H1 (cell line): ENCODE data around the gene IFT74. TPM values are rescaled to one million over a fixed set of nuclear protein-coding genes. Genes with fewer than 3 reads are reported as not detected.

Source experiments
- CTCF ChIA-PET: fragments of 300-600 bp; sonication (Branson Sonifier 250); formaldehyde crosslinking; loops from one replicate; lab custom pipeline; 2021; ENCODE audit not compliant: partially characterized antibody; lab: Charles Lee
- POLR2A ChIA-PET: fragments of 300-600 bp; sonication (Branson Sonifier 250); formaldehyde crosslinking; loops from one replicate; lab custom pipeline; 2021; ENCODE audit warnings: inconsistent platforms; ENCODE audit not compliant: partially characterized antibody; lab: Charles Lee
- DNase-seq, 2 experiments: peaks; one replicate each; pipeline versions ENCODE4 v3.0.0 to v3.0.0-alpha.2; 2010 to 2022; ENCODE audit warnings: low spot score in 2 of 2, low read depth in 1 of 2, mixed read lengths in 1 of 2
- FAIRE-seq: peaks from 2 replicates; lab custom pipeline; 2011; peaks lifted over from hg19 to GRCh38; lab: Jason Lieb, UNC
- H2AFZ ChIP-seq: 2 replicates; pipeline ENCODE4 v1.8.1; 2012; ENCODE audit warnings: low read length, inconsistent platforms
- H2AK5ac ChIP-seq: 2 replicates; pipeline ENCODE4 v1.6.1; 2013; ENCODE audit warnings: low read depth, low read length
- H2BK120ac ChIP-seq: replicated peaks from 2 replicates; pipeline ENCODE3; 2013; ENCODE audit warnings: low read depth, low read length, inconsistent platforms
- H2BK12ac ChIP-seq: 2 replicates; pipeline ENCODE4 v1.6.1; 2013; ENCODE audit warnings: low read depth, low read length
- H2BK15ac ChIP-seq: 2 replicates; pipeline ENCODE4 v1.6.1; 2013; ENCODE audit warnings: low read length
- H2BK20ac ChIP-seq: 2 replicates; pipeline ENCODE4 v1.6.1; 2013; ENCODE audit warnings: low read length
- H2BK5ac ChIP-seq: 2 replicates; pipeline ENCODE4 v1.6.1; 2013; ENCODE audit warnings: low read depth, low read length
- H3K14ac ChIP-seq: 2 replicates; pipeline ENCODE4 v1.6.1; 2013; ENCODE audit warnings: inconsistent platforms; ENCODE audit not compliant: insufficient read length
- H3K18ac ChIP-seq: 2 replicates; pipeline ENCODE4 v1.6.1; 2013; ENCODE audit warnings: low read length; ENCODE audit errors: extremely low read depth
- H3K23ac ChIP-seq: 2 replicates; pipeline ENCODE4 v1.6.1; 2013; ENCODE audit warnings: inconsistent platforms; ENCODE audit not compliant: insufficient read length
- H3K23me2 ChIP-seq: 2 replicates; pipeline ENCODE4 v1.6.1; 2013; ENCODE audit warnings: low read depth, low read length
- H3K27ac ChIP-seq: 2 replicates; pipeline ENCODE4 v1.6.1; 2011; ENCODE audit warnings: low read depth, low read length, inconsistent platforms
- H3K27me3 ChIP-seq, 4 experiments: replicated peaks in 1 of 4; 1 replicate in 1 of 4; 2 replicates in 3 of 4; pipeline versions ENCODE4 v1.6.1 to v1.8.1; 2011 to 2013; ENCODE audit warnings: low read length in 3 of 4, mild to moderate bottlenecking in 3 of 4, inconsistent platforms in 2 of 4, mixed read lengths in 2 of 4, moderate library complexity in 1 of 4; ENCODE audit not compliant: control insufficient read depth in 3 of 4, insufficient read depth in 3 of 4; ENCODE audit errors: extremely low read depth in 1 of 4
- H3K36me3 ChIP-seq, 4 experiments: 2 replicates each; pipeline versions ENCODE4 v1.6.1 to v1.8.1; 2011 to 2013; ENCODE audit warnings: mild to moderate bottlenecking in 4 of 4, low read length in 3 of 4, moderate library complexity in 2 of 4, control low read depth in 1 of 4, inconsistent platforms in 1 of 4; ENCODE audit not compliant: insufficient read depth in 4 of 4, control insufficient read depth in 2 of 4
- H3K4ac ChIP-seq: replicated peaks from 2 replicates; pipeline ENCODE3; 2013; ENCODE audit warnings: low read length, low read depth, mixed read lengths, inconsistent platforms; ENCODE audit not compliant: insufficient read length
- H3K4me1 ChIP-seq, 4 experiments: replicated peaks in 1 of 4; 1 replicate in 1 of 4; 2 replicates in 3 of 4; pipeline versions ENCODE4 v1.6.1 to v1.8.1; 2011 to 2013; ENCODE audit warnings: low read length in 3 of 4, inconsistent platforms in 2 of 4, mixed read lengths in 1 of 4; ENCODE audit not compliant: insufficient read depth in 4 of 4, control insufficient read depth in 3 of 4
- H3K4me2 ChIP-seq, 2 experiments: 2 replicates each; pipeline versions ENCODE4 v1.6.1 to v1.8.1; 2011 to 2013; ENCODE audit warnings: low read depth in 2 of 2, low read length in 2 of 2, control low read depth in 1 of 2, inconsistent platforms in 1 of 2, mild to moderate bottlenecking in 1 of 2; ENCODE audit not compliant: insufficient read depth in 1 of 2
- H3K4me3 ChIP-seq, 4 experiments: fragments of 200-600, 300-600 bp in 1 of 4; sonication (generic), shearing (Covaris generic), sonication (Bioruptor Twin) in 1 of 4; 2 replicates each; pipeline versions ENCODE4 v1.5.1 to v1.8.1; 2011 to 2016; ENCODE audit warnings: low read length in 4 of 4, low read depth in 3 of 4, control low read depth in 2 of 4, inconsistent platforms in 2 of 4, mild to moderate bottlenecking in 2 of 4, mixed read lengths in 1 of 4, moderate library complexity in 1 of 4; ENCODE audit not compliant: insufficient read depth in 2 of 4; ENCODE audit errors: extremely low read depth in 1 of 4
- H3K56ac ChIP-seq: replicated peaks from 2 replicates; pipeline ENCODE3; 2013; ENCODE audit warnings: low read depth, mild to moderate bottlenecking, mixed read lengths, low read length, inconsistent platforms; ENCODE audit not compliant: insufficient read length
- H3K79me1 ChIP-seq: 2 replicates; pipeline ENCODE4 v1.6.1; 2013; ENCODE audit warnings: low read depth, low read length, control low read depth
- H3K79me2 ChIP-seq, 2 experiments: 2 replicates each; pipeline versions ENCODE4 v1.6.1 to v1.8.1; 2012 to 2013; ENCODE audit warnings: low read length in 2 of 2, mild to moderate bottlenecking in 2 of 2, inconsistent platforms in 1 of 2; ENCODE audit not compliant: insufficient read depth in 2 of 2, control insufficient read depth in 1 of 2
- H3K9ac ChIP-seq, 4 experiments: replicated peaks in 1 of 4; 1 replicate in 1 of 4; 2 replicates in 3 of 4; pipeline versions ENCODE4 v1.6.1 to v1.8.1; 2011 to 2013; ENCODE audit warnings: low read depth in 3 of 4, low read length in 3 of 4, control low read depth in 2 of 4, mild to moderate bottlenecking in 2 of 4, moderate library complexity in 2 of 4, inconsistent platforms in 1 of 4; ENCODE audit errors: extremely low read depth in 1 of 4
- H3K9me3 ChIP-seq, 2 experiments: 2 replicates each; pipeline versions ENCODE4 v1.6.1 to v1.8.1; 2012 to 2013; ENCODE audit warnings: mild to moderate bottlenecking in 2 of 2, moderate library complexity in 2 of 2, control low read depth in 1 of 2, inconsistent platforms in 1 of 2, low read depth in 1 of 2, low read length in 1 of 2, mixed read lengths in 1 of 2; ENCODE audit not compliant: insufficient read depth in 2 of 2
- H4K20me1 ChIP-seq, 2 experiments: replicated peaks in 1 of 2; 2 replicates each; pipeline versions ENCODE3 to v1.8.1; 2011 to 2013; ENCODE audit warnings: inconsistent platforms in 2 of 2, low read length in 2 of 2, mild to moderate bottlenecking in 1 of 2; ENCODE audit not compliant: insufficient read depth in 2 of 2, control insufficient read depth in 1 of 2
- H4K5ac ChIP-seq: 2 replicates; pipeline ENCODE4 v1.6.1; 2013; ENCODE audit warnings: low read length, low read depth, mixed read lengths, inconsistent platforms; ENCODE audit not compliant: insufficient read length
- H4K8ac ChIP-seq: 2 replicates; pipeline ENCODE4 v1.8.0; 2013; ENCODE audit warnings: mild to moderate bottlenecking, moderate library complexity, low read length, inconsistent platforms; ENCODE audit not compliant: insufficient read depth; ENCODE audit errors: extremely low read depth
- H4K91ac ChIP-seq: replicated peaks from 2 replicates; pipeline ENCODE3; 2013; ENCODE audit warnings: low read length, mixed read lengths, inconsistent platforms; ENCODE audit not compliant: insufficient read length
- ASH2L ChIP-seq: fragments of 200-600, 300-600 bp; sonication (generic); IDR thresholded peaks from one replicate; pipeline ENCODE4 v1.7.1; 2017; ENCODE audit warnings: low read length
- BCL11A ChIP-seq, 2 experiments: IDR thresholded peaks; one replicate each; pipeline ENCODE4 v1.6.1; 2011; ENCODE audit warnings: low read depth in 2 of 2, low read length in 2 of 2, mild to moderate bottlenecking in 2 of 2
- BRCA1 ChIP-seq: IDR thresholded peaks from 2 replicates; pipeline ENCODE4 v1.6.1; 2012; ENCODE audit warnings: low read depth, low read length, improper control_type of control experiment
- JUN ChIP-seq: IDR thresholded peaks from 2 replicates; pipeline ENCODE4 v1.6.1; 2011; ENCODE audit warnings: low read depth, mild to moderate bottlenecking, improper control_type of control experiment, low read length
- KDM4A ChIP-seq: IDR thresholded peaks from one replicate; pipeline ENCODE4 v1.7.1; 2012; ENCODE audit warnings: low read depth, mild to moderate bottlenecking, moderate library complexity, low read length, inconsistent platforms; ENCODE audit not compliant: severe bottlenecking
- POLR2AphosphoS5 ChIP-seq: IDR thresholded peaks from 2 replicates; pipeline ENCODE4 v1.6.1; 2011; ENCODE audit warnings: low read depth, low read length
- TAF1 ChIP-seq: IDR thresholded peaks from 2 replicates; pipeline ENCODE4 v1.6.1; 2011; ENCODE audit warnings: mild to moderate bottlenecking, low read depth, low read length
- TAF7 ChIP-seq: optimal IDR thresholded peaks from 2 replicates; pipeline ENCODE3; 2011; ENCODE audit warnings: low read depth, mild to moderate bottlenecking, inconsistent platforms, low read length, moderate library complexity, borderline replicate concordance
- TBP ChIP-seq: IDR thresholded peaks from 2 replicates; pipeline ENCODE4 v1.6.1; 2011; ENCODE audit warnings: low read depth, low read length, improper control_type of control experiment
- YY1 ChIP-seq: IDR thresholded peaks from 2 replicates; pipeline ENCODE4 v1.6.1; 2011; ENCODE audit warnings: low read depth, mild to moderate bottlenecking, low read length
- WGBS, 2 experiments: shearing (Covaris generic) in 1 of 2; methylation state at CpG; one replicate each; pipeline versions ENCODE4 v1.1.6 to v1.1.7; 2013 to 2015; ENCODE audit warnings: low lambda C conversion rate in 2 of 2, mixed read lengths in 2 of 2, inconsistent platforms in 1 of 2, low coverage in 1 of 2, missing lambda C conversion rate in 1 of 2; ENCODE audit not compliant: insufficient replicate concordance in 2 of 2, insufficient coverage in 1 of 2, insufficient read length in 1 of 2; ENCODE audit errors: extremely low coverage in 1 of 2, missing lambda C conversion rate in 1 of 2; 5-methylcytosine and 5-hydroxymethylcytosine counted together
- polyA plus RNA-seq, 7 experiments: library from polyadenylated mRNA; depleted of rRNA in 3 of 7; stranded (reverse) in 5 of 7; unstranded in 2 of 7; fragments of >200 nt in 5 of 7; fragments of 200-250 nt in 2 of 7; gene quantifications; 1 replicate in 5 of 7; 2 replicates in 1 of 7; 4 replicates in 1 of 7; pipeline versions ENCODE4 v1.2.1 to v1.2.3, GENCODE V29; 2011 to 2013; ENCODE audit warnings: missing spikeins in 2 of 7, mixed read lengths in 2 of 7
- total RNA-seq: library from RNA; stranded (reverse); fragmentation: NEBNext Ultra II Directional; extraction: Animal tissue kit (Norgen Biotek cat#: 25700); gene quantifications from 2 replicates; pipeline ENCODE4 v1.2.1, GENCODE V29; 2021
- TF ChIP-seq, protein P1 (sequence below), 3 experiments: IDR thresholded peaks; 1 replicate in 2 of 3; 2 replicates in 1 of 3; pipeline versions ENCODE4 v1.5.1 to v1.6.1; 2011; ENCODE audit warnings: low read length in 3 of 3, mild to moderate bottlenecking in 3 of 3, inconsistent platforms in 2 of 3, low read depth in 1 of 3, moderate library complexity in 1 of 3; ENCODE audit not compliant: insufficient read depth in 1 of 3; ENCODE audit errors: control extremely low read depth in 1 of 3

IFT74 gene
- total and polyA plus RNA-seq, 2 of the 8 experiments (the other 6 are each of a cell fraction or from before 2014, with no cell fraction given) = 4.4 to 17.8 TPM

DNA sequence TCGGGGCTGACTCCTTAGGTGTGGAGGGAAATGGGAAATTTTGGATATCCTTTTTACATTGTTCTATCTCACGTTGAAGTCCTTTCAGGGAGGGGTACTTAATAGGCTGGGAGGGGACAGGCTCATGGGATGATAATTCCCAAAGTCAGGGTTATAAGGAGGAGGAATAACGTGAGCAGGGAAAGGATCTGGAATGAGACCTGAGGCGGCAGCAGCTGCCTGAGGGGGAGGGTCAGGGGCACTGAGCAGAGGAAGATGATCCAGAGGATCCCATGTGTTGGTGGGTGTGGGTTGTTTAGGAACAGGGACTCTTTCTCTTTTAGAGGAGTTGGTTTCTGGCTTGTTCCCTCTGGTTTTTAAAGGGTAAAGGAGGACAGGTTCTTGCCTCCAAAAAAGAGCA, 18.7 kb downstream of the IFT74 start:
- Histone ChIP-seq H3K79me1 (no peaks in the 10 kb centered on the region), H2AK5ac (peak overlapping the region; percentile 71; the same call in 1 of the 2 replicates), H2BK20ac (no peak overlapping the region), H3K4me3 (peak overlapping the region in 1 of 4 experiments; percentile 54; a peak in 2 of 8 replicates), H3K23me2 (peaks cover 4% of the 10 kb centered on the region), H3K9me3 (no peaks in the 10 kb centered on the region), H4K5ac (no peak overlapping the region), H2BK12ac (peak overlapping the region; percentile 98; the same call in 1 of the 2 replicates), H2BK120ac (no peak overlapping the region), H3K4me1 (peaks cover 0 to 19% (median 9%) of the 10 kb centered on the region in 4 experiments; a peak in 5 of 7 replicates), H2AFZ (peak overlapping the region; percentile 30; the same call in 1 of the 2 replicates), H3K9ac (peak overlapping the region in 3 of 4 experiments; percentile 21 to 95 (median 51); a peak in 6 of 7 replicates), H3K27me3 (no peaks in the 10 kb centered on the region)
- peak in 1 of 2 experiments; percentile 56 for DNase-seq
- POLR2A ChIA-PET = interaction anchor here (0.6 to 4.4 kb wide), 6 partner anchors 20 to 119 kb away, joined by 3 to 39 read pairs (median 12); partner anchors contain the start of genes CAAP1, IFT74 and PLAA
- 24% methylated on average over 4 of the region's 4 CpGs; no CpG with 5 or more reads in 1 of the 2 experiments for WGBS, 2 experiments
- TF ChIP-seq TAF7 (peak; percentile 14), YY1 (0 out of 2 replicates have a peak, but pooled peaks have one; percentile 16), ASH2L (peak; percentile 72), BCL11A (IDR thresholded peaks at IDR 0.05; ENCODE audit: low read depth in 2 of 2, low read length in 2 of 2) (no peak), POLR2AphosphoS5 (peak; percentile 85; the same call in 1 of the 2 replicates), BRCA1 (no peak), TAF1 (peak; percentile 59; the same call in 1 of the 2 replicates), KDM4A (no peak), TBP (peak; percentile 78), JUN (no peak)
- TF ChIP-seq, protein P1, sequence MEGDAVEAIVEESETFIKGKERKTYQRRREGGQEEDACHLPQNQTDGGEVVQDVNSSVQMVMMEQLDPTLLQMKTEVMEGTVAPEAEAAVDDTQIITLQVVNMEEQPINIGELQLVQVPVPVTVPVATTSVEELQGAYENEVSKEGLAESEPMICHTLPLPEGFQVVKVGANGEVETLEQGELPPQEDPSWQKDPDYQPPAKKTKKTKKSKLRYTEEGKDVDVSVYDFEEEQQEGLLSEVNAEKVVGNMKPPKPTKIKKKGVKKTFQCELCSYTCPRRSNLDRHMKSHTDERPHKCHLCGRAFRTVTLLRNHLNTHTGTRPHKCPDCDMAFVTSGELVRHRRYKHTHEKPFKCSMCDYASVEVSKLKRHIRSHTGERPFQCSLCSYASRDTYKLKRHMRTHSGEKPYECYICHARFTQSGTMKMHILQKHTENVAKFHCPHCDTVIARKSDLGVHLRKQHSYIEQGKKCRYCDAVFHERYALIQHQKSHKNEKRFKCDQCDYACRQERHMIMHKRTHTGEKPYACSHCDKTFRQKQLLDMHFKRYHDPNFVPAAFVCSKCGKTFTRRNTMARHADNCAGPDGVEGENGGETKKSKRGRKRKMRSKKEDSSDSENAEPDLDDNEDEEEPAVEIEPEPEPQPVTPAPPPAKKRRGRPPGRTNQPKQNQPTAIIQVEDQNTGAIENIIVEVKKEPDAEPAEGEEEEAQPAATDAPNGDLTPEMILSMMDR (IDR thresholded peaks at IDR 0.05; ENCODE audit: control extremely low read depth in 1 of 3, insufficient read depth in 1 of 3, low read depth in 1 of 3, low read length in 3 of 3) = no peak
- TF ChIP-seq, all 59 proteins: peak for 6
- Histone ChIP-seq H3K18ac (no peak overlapping the region; the same call in 1 of the 2 replicates), H4K20me1 (no peaks in the 10 kb centered on the region), H3K4ac (no peak overlapping the region), H3K14ac (no peak overlapping the region), H3K56ac (no peak overlapping the region), H4K91ac (peak overlapping the region; percentile 66), H2BK15ac (no peak overlapping the region), H3K36me3 (no peaks in the 10 kb centered on the region; a peak in 1 of 8 replicates), H3K79me2 (no peaks in the 10 kb centered on the region), H3K4me2 (peak overlapping the region; percentile 32 to 83), H4K8ac (no peak overlapping the region), H3K23ac (no peak overlapping the region), H2BK5ac (peak overlapping the region; percentile 48; the same call in 1 of the 2 replicates), H3K27ac (peak overlapping the region; percentile 98)
- CTCF ChIA-PET = interaction anchor here (0.7 to 3.3 kb wide), 23 partner anchors 15 to 565 kb away, joined by 3 to 23 read pairs (median 3); partner anchors contain the start of genes CAAP1 and IFT74
- FAIRE-seq = peak; percentile 70
